ENCODE results near the gene C1QTNF7.

C1QTNF7 gene

DNA sequence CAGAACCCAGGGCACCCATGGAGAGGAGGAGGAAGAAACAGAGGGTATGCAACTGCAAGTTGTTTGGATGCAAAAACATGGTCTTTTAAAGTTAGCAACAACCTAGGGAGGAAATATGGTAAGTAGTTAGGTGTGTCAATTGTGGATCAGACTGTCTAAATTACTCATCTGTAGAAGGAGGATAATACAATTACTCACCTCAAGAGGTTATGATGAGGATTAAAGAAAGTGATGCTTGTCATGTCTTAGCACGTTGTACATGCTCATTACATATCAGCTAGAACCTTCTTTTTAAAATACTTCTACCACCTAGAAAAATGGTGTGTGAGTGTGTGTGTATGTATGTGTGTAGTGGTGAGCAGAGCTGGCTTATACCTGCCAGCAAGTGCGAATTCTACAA is 2.3 kb upstream of the C1QTNF7 start:
- Mint-ChIP-seq H3K4me1 (peaks cover 20% of the 10 kb centered on the region), H3K4me3 (no peak overlapping the region), H3K36me3 (ENCODE audit: low read depth) (peaks cover 2% of the 10 kb centered on the region), H3K9me3 (no peaks in the 10 kb centered on the region), H3K27me3 (no peaks in the 10 kb centered on the region), H3K27ac (no peak overlapping the region)
- ATAC-seq: peak; percentile 61
- no peak for DNase-seq

DNA sequence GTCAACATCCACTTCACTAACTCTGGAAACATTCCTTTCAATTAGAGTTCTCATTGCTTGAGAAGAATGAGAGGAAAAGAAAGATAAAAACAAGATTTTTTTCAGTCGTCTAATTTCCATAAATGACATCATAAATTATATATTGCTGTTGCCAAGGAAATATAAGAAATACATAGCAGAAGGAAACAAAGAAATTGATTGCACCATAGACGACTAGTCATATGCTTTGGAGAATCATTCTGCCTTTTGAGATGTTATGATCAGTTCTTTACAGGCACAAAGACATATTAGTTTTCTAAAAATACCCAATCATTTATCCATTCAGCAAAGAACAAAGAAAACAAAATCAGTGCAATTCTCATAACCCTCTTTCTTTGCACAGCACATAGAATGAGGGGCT is 672 bp upstream of the C1QTNF7 start:
- Mint-ChIP-seq H3K36me3 (ENCODE audit: low read depth) (peaks cover 2% of the 10 kb centered on the region), H3K4me1 (peaks cover 20% of the 10 kb centered on the region), H3K27ac (no peak overlapping the region), H3K4me3 (no peak overlapping the region), H3K9me3 (peaks cover 6% of the 10 kb centered on the region), H3K27me3 (no peaks in the 10 kb centered on the region)
- no peak for DNase-seq
- no peak for ATAC-seq

DNA sequence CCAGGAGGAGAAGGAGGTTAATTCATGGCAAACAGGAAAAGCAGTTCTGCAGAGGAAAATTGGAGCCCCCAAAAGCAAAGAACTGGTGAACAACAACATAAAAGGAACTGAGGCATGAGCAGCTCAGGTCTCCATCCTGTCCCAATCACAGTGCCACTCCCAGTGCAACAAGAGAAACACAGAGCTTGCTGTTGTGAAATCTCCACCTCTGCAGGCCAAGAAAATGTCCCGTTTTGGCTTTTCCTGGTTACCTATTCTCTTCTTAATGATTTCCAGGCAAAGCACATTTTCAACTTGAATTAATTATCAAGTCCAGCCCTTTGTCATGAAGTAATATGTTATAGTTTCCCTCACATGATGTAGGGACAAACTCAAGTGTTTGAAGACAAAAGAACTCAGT is 778 bp downstream of the C1QTNF7 start:
- no peak for ATAC-seq
- peaks cover 13% of the 10 kb centered on the region for H3K4me1 Mint-ChIP-seq
- no peak overlapping the region for H3K4me3 Mint-ChIP-seq

DNA sequence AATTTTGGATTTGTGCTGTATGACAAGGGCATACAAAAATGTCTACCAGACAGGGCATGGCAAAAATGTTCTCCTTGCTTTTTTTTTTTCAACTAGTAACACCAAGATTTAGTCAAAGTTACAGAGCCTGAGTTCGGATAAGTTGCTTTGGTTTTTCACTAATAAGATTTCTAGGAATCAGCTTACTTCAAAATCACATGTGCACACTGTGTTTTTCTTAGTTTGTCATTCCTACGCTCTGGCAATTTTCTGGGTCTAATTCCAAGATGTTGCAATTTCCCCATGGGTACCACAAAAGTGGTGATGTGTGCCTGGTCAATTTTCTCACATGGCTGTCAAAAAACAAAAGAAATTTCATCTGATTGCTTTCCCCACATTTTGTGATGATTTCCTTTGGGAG is 6.3 kb downstream of the C1QTNF7 start:
- no peaks in the 10 kb centered on the region for H3K27me3 Mint-ChIP-seq
- no peak overlapping the region for H3K27ac Mint-ChIP-seq
- no peak overlapping the region for H3K4me3 Mint-ChIP-seq
- peaks cover 1% of the 10 kb centered on the region for H3K4me1 Mint-ChIP-seq
- ATAC-seq (no peak), DNase-seq (no peak)
- H3K36me3 Mint-ChIP-seq (ENCODE audit: low read depth): no peaks in the 10 kb centered on the region
- H3K9me3 Mint-ChIP-seq: peaks cover 6% of the 10 kb centered on the region

More for the DNA sequence above, 778 bp downstream of the C1QTNF7 start:
- no peak for DNase-seq
- no peak overlapping the region for H3K27ac Mint-ChIP-seq
- no peaks in the 10 kb centered on the region for H3K27me3 Mint-ChIP-seq
- H3K9me3 Mint-ChIP-seq: peaks cover 6% of the 10 kb centered on the region
- H3K36me3 Mint-ChIP-seq (ENCODE audit: low read depth): peaks cover 1% of the 10 kb centered on the region

DNA sequence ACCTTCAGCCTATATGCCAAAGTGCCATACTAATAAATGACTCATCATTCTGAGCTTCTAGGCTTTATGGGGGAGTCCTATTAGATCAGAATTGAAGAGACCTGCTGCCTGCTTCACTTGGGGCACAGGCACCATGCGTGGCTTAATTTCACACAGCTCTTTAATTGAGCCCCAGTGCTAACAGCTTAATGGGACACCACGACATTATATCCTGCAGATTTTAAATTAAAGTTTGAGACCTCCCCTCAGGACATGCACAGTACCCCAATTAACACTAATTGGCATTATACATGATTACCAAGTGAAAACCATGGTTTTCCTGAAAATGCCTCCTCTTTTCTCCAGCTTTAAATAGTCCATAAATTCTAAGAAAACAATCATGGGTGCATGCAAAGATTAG is 6.8 kb downstream of the C1QTNF7 start:
- H3K27me3 Mint-ChIP-seq: no peaks in the 10 kb centered on the region
- DNase-seq: no peak

DNA sequence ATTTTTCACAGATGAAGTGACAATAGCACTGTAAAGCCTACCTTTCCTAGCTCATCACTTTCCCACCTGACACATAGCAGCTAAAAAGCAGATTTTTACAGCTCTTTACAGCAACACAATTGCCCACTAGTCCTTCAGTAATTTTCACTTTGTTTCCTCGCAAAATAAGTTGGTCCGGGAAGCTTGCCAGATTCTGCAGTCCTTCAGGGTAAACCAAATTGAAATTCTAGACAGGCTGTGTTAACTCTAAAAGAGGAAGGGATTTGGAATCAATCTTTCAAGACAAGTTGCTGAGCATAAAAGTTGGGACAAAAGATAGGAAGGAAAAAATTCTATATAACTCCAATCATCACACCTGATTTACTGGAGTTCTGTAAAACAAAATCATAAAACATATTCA is 8.7 kb downstream of the C1QTNF7 start:
- Mint-ChIP-seq H3K27me3 (no peaks in the 10 kb centered on the region), H3K4me1 (peaks cover 1% of the 10 kb centered on the region), H3K36me3 (ENCODE audit: low read depth) (no peaks in the 10 kb centered on the region), H3K4me3 (no peak overlapping the region), H3K27ac (no peak overlapping the region), H3K9me3 (peaks cover 6% of the 10 kb centered on the region)
- DNase-seq (no peak), ATAC-seq (no peak)

More for the DNA sequence above, 6.8 kb downstream of the C1QTNF7 start:
- no peaks in the 10 kb centered on the region for H3K36me3 Mint-ChIP-seq (ENCODE audit: low read depth)
- ATAC-seq: no peak
- peaks cover 6% of the 10 kb centered on the region for H3K9me3 Mint-ChIP-seq
- H3K4me1 Mint-ChIP-seq: peaks cover 1% of the 10 kb centered on the region
- no peak overlapping the region for H3K4me3 Mint-ChIP-seq
- H3K27ac Mint-ChIP-seq: no peak overlapping the region

DNA sequence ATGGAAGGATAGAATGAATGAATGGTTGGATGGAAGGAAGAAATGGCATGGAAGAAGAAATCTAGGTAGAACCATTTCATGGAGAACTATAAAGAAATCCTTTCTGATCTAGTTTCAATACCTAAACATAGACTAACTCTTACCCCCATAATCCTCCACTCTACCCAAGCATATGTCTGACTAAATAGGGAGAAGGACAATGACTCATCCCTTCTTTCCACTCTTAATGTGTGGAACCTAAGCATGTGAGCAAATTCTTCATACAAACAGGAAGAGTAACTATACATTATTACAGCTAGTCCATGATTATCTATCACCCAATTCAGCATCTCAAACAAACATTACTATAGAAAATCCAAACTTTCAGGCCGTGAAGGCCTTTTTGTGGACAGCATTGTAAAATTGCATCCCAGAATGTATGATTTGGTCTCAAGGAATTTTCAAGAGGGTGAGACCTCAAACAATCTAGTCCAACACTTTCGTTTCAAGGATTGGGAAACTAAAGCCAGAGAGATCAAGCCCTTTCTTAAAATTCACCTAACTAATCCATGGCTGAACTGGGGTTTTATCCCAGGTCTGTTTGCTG is 11.2 kb downstream of the C1QTNF7 start:
- H3K4me3 Mint-ChIP-seq: no peak overlapping the region
- H3K27ac Mint-ChIP-seq: no peak overlapping the region
- DNase-seq: no peak
- no peaks in the 10 kb centered on the region for H3K9me3 Mint-ChIP-seq
- no peak for ATAC-seq
- H3K36me3 Mint-ChIP-seq (ENCODE audit: low read depth): no peaks in the 10 kb centered on the region
- H3K4me1 Mint-ChIP-seq: peaks cover 1% of the 10 kb centered on the region
- H3K27me3 Mint-ChIP-seq: no peaks in the 10 kb centered on the region

DNA sequence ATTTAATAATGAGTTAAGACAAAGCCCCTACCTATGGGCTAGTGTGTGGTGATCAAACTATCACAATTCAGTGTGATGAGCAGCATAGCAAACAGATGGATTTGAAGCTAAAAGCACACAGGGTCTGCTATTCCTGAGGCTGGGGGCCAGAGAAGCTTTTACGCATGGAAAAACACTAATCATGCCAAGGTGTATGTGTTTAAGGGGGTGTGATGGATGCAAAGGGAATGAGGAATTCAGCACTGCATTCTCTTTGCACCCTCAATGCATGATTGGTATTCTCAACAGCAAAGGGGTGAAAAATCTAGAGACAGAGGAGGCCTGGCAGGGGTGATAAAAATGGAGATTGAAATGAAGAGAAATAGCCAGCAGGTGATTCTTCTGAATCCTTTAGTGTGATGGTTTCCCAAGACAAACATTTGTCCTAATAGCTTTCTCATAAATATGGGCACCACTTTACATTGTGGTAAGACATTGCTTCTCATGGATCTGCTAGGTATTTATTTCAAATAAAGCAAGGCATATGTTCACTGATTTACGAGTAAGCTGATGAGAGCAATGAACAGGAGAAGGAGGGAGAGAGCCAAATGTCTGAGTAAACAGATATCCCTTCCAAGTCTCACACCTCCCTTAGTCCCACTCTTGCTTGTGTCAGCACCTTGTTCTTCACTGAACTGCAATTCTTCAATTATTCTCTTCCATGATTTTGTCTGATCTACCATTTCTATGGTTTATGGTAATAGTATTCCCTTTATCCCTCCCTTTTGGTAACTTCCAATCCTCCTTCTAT is 15.7 kb downstream of the C1QTNF7 start:
- Mint-ChIP-seq H3K4me3 (no peak overlapping the region), H3K9me3 (peaks cover 10% of the 10 kb centered on the region), H3K27ac (no peak overlapping the region), H3K27me3 (no peaks in the 10 kb centered on the region), H3K36me3 (ENCODE audit: low read depth) (no peaks in the 10 kb centered on the region), H3K4me1 (peaks cover 1% of the 10 kb centered on the region)
- no peak for DNase-seq
- no peak for ATAC-seq

DNA sequence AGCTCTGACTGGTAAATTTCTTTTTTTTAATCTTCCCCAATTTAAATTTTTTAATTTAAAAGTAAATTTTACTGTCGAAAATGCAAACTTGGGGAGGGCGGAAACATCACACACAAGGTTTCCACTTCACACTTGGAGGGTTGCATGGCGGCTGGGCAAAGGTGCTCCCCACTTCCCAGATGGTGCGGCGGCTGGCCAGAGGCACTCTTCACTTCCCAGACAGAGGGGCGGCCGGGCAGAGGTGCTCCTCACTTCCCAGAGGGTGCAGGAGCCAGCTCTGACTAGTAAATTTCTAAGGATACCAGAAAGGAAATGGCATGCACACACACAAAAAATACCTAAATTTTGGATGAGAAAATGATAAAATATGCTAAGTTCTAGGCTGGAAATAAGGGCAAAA is 16.4 kb downstream of the C1QTNF7 start:
- DNase-seq (no peak), ATAC-seq (no peak)
- Mint-ChIP-seq H3K9me3 (peaks cover 10% of the 10 kb centered on the region), H3K4me1 (no peaks in the 10 kb centered on the region), H3K36me3 (ENCODE audit: low read depth) (no peaks in the 10 kb centered on the region), H3K27ac (no peak overlapping the region), H3K27me3 (no peaks in the 10 kb centered on the region), H3K4me3 (no peak overlapping the region)

DNA sequence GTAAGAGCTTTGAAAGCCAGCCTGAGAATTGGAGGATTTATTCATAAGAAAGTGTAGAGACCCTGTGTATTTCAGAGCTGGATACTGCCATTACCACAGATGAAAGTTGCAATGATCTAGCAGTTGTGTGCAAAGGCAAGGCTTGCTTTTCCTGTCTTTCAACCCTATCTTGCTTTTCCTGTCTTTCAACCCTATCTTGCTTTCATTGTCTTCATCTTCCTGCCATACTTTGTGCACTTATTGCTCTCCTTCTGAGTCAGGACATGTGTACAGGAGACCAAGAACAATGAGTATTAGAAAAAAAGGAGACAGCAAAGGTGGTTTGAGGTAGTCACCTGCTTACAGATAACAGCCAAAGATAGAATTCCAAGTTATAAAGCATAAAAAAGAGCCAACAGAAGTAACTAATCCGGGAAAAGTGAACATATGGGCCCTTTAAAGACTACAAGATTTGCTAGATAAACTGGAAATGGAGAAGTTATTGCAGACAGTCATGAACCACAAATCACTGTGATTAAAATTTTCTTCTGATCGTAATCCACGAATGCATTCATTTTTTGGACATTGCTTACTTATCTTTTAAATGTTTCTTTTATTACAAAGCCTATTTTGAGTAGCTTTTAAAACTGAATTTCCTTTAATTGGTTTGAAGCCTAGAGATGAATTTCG is 17.2 kb downstream of the C1QTNF7 start:
- Mint-ChIP-seq H3K4me3 (no peak overlapping the region), H3K36me3 (ENCODE audit: low read depth) (no peaks in the 10 kb centered on the region), H3K9me3 (peaks cover 10% of the 10 kb centered on the region), H3K27me3 (no peaks in the 10 kb centered on the region), H3K4me1 (no peaks in the 10 kb centered on the region), H3K27ac (no peak overlapping the region)
- DNase-seq (no peak), ATAC-seq (no peak)

DNA sequence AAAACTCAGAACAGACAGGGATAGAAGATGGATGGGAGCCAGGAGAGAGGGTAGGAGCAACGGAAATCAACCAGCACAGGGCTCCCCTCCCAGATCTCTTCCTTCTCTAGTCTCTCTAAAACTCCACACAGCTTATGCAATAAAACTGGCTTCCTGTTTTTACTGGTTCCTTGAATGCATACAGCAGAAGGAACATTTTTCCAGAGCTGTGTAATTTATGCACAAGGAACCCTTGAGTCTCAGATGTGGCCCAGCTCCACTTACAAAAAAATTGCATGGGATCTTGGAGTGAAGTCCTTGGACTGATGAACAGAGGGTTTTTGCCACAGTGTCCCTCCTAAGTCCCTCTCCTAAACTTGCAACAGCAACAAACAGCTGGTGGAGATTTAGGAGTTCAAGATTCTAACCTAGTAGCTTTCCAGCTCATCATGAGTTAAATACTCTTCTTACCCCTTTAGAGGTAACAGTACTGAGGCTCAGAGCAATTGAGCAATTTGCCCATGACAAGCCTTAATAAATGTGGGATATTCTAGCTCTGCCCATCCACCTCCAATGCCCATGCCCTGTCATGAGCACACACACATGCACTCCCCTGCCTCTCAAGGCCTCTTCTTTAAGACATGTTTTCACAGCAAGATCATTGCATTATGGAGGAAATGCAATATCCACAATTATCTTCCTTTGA is 23.5 kb downstream of the C1QTNF7 start:
- Mint-ChIP-seq H3K9me3 (peaks cover 8% of the 10 kb centered on the region), H3K27ac (no peak overlapping the region), H3K36me3 (ENCODE audit: low read depth) (no peaks in the 10 kb centered on the region), H3K4me1 (no peaks in the 10 kb centered on the region), H3K4me3 (no peak overlapping the region), H3K27me3 (no peaks in the 10 kb centered on the region)
- no peak for DNase-seq
- no peak for ATAC-seq

DNA sequence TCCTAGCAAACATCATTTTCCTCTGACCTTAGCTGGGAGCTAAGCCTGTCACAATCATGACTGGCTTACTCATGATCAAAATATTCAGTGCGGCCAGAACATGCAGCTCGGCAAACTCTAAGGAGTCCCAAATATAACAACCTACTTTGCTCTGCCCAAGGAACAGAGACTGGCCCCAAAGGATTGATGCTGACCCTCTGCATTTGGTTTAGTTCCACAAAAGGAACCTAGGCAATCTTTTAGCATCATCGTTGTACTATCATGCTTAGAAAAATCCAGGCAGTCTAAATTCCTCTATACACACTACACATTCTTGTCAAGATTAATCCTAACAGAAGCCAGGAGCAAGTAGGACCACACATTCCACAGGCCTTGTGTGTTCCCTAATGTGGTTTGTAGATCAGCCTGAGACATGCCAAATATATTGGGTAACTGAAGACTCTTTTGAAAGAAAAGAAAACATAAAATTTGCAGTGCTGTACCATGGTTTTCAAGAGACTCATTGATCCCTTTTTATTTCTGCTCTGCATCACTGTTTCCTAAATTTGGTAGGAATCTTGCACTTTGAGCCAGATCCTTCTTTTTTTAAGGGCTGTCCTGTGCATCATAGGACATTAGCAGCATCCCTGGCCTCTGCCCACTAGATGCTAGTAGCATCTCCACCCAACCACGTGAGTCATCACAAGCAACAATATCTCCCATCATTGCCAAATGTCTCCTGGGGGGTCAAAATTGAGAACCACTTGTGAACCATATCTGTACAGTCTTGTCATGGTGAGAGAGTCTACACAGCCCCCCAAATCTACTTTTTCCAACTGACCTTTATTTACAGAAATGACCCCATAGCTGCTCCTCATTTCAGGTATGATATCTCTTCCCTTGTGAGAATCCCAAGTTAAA is 24.3 kb downstream of the C1QTNF7 start:
- no peak for ATAC-seq
- H3K4me3 Mint-ChIP-seq: no peak overlapping the region
- peaks cover under 1% of the 10 kb centered on the region for H3K9me3 Mint-ChIP-seq
- H3K27ac Mint-ChIP-seq: no peak overlapping the region
- no peaks in the 10 kb centered on the region for H3K36me3 Mint-ChIP-seq (ENCODE audit: low read depth)
- no peaks in the 10 kb centered on the region for H3K27me3 Mint-ChIP-seq
- H3K4me1 Mint-ChIP-seq: no peaks in the 10 kb centered on the region
- no peak for DNase-seq

DNA sequence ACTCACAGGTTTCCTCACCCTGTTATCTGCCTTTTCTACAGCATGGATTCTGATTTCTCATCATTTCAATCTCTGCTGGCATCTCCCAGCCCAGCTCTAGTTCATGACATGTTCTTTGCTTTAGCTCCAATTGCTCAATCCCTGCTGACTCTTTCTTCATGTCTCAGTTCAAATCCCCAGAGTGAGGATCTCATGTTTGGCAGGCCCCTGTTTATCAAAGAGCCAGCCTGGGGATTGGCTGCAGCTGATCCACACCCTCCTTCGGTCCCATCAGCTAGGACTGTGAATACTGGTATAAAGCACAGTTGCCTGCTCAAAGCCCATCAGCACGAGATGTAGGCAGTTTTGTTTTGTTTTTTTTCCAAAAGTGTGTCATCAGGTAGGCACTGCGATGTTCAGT is 27.5 kb downstream of the C1QTNF7 start:
- Mint-ChIP-seq H3K4me3 (no peak overlapping the region), H3K27me3 (no peaks in the 10 kb centered on the region), H3K27ac (no peak overlapping the region), H3K36me3 (ENCODE audit: low read depth) (no peaks in the 10 kb centered on the region), H3K4me1 (peaks cover 2% of the 10 kb centered on the region), H3K9me3 (no peaks in the 10 kb centered on the region)
- DNase-seq (no peak), ATAC-seq (no peak)
